Left ventricle myocardium inferior (tissue), 1 donor: Measurements from ENCODE around the gene MRPL27. TPM values are rescaled to one million over a fixed set of nuclear protein-coding genes. Genes with fewer than 3 reads are reported as not detected.

ENCODE experiments used
- DNase-seq: peaks from one replicate; pipeline ENCODE4 v3.0.0-alpha.2; 2020
- H3K27ac ChIP-seq: fragments of 200-600 bp; replicated peaks from 2 replicates; pipeline ENCODE4 v1.8.0; 2021
- H3K27me3 ChIP-seq: fragments of 200-600 bp; 2 replicates; pipeline ENCODE4 v1.8.0; 2021; ENCODE audit warnings: low read depth
- H3K36me3 ChIP-seq: fragments of 200-600 bp; 2 replicates; pipeline ENCODE4 v1.8.0; 2021
- H3K4me1 ChIP-seq: fragments of 200-600 bp; 2 replicates; pipeline ENCODE4 v1.8.0; 2021
- H3K4me3 ChIP-seq: fragments of 200-600 bp; 2 replicates; pipeline ENCODE4 v1.8.0; 2021; ENCODE audit warnings: mild to moderate bottlenecking, moderate library complexity
- H3K9me3 ChIP-seq: fragments of 200-600 bp; replicated peaks from 2 replicates; pipeline ENCODE4 v1.8.0; 2021
- intact Hi-C: fragments of 100-400 bp; cut with micrococcal nuclease; formaldehyde crosslinking; loops from one replicate; pipeline ENCODE4 v1.11.0; 2022
- total RNA-seq: library from RNA; stranded (reverse); fragmentation: NEBNext Ultra II Directional; extraction: Animal tissue kit (Norgen Biotek cat#: 25700); gene quantifications from one replicate; pipeline ENCODE4 v1.2.1, GENCODE V29; 2021
- TF ChIP-seq, protein P1 (sequence below): fragments of 200-600 bp; IDR thresholded peaks from 2 replicates; pipeline ENCODE4 v1.8.0; 2021; ENCODE audit warnings: antibody characterized with exemption, mild to moderate bottlenecking, borderline replicate concordance
- donor health status: DM: no; HTN: yes; CAD: no; lungs with severe emphysema.

MRPL27 gene
- total RNA-seq, 1 donor from 2014 or later: 85.0 TPM

DNA sequence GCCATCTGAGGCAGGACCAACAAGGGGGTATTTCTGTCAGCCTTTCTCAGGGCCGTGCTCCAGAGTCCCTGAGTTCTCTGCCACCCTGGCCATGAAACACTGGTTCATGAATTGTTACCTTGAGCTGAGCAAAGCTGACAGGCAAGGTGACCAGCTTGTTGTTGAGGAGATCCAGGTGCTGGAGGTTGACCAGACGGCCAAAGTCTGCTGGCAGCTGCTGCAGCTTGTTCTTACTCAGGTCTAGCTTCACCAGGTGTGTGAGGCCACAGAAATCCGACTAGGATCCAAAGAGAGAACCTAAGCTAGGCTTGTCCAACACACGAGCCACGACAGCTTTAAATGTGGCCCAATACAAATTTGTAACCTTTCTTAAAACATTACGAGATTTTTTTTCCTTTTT, 19.6 kb upstream of the MRPL27 start:
- Histone ChIP-seq H3K9me3 (no peaks in the 10 kb centered on the region), H3K27ac (no peak overlapping the region), H3K4me1 (peaks cover 36% of the 10 kb centered on the region), H3K4me3 (no peak overlapping the region), H3K36me3 (peaks cover 73% of the 10 kb centered on the region), H3K27me3 (no peaks in the 10 kb centered on the region)
- intact Hi-C loops: no loop called here
- no peak for DNase-seq
- TF ChIP-seq, protein P1, sequence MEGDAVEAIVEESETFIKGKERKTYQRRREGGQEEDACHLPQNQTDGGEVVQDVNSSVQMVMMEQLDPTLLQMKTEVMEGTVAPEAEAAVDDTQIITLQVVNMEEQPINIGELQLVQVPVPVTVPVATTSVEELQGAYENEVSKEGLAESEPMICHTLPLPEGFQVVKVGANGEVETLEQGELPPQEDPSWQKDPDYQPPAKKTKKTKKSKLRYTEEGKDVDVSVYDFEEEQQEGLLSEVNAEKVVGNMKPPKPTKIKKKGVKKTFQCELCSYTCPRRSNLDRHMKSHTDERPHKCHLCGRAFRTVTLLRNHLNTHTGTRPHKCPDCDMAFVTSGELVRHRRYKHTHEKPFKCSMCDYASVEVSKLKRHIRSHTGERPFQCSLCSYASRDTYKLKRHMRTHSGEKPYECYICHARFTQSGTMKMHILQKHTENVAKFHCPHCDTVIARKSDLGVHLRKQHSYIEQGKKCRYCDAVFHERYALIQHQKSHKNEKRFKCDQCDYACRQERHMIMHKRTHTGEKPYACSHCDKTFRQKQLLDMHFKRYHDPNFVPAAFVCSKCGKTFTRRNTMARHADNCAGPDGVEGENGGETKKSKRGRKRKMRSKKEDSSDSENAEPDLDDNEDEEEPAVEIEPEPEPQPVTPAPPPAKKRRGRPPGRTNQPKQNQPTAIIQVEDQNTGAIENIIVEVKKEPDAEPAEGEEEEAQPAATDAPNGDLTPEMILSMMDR: no peak

GRCh38 chr17:50389534-50389933, 16.6 kb upstream of the MRPL27 start:
- no peaks in the 10 kb centered on the region for H3K9me3 ChIP-seq
- no peaks in the 10 kb centered on the region for H3K27me3 ChIP-seq
- no peak overlapping the region for H3K27ac ChIP-seq
- H3K4me1 ChIP-seq: peaks cover 7% of the 10 kb centered on the region
- intact Hi-C loops: no loop called here
- DNase-seq: no peak
- TF ChIP-seq, protein P1: no peak
- H3K4me3 ChIP-seq: no peak overlapping the region
- H3K36me3 ChIP-seq: peaks cover 99% of the 10 kb centered on the region

DNA sequence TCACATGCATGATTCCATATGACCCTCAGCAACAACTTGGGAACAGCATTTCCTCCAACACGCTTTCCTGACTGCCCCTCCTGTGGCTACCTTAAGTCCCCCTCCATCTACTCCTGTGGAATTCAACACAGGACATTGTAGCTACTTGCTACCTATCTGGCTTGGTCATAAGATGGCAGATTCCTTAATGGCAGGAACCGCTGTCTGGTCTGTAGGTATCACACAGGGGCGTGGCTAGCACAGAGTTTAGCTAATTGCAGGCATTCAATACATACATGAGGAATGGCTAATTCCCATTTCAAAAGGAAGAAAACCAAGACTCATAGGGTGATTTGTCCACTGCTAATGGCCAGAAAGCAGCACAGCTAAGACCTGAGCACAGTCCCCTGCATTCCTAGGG, 15.7 kb upstream of the MRPL27 start:
- no peak overlapping the region for H3K4me3 ChIP-seq
- peaks cover 99% of the 10 kb centered on the region for H3K36me3 ChIP-seq
- TF ChIP-seq, protein P1: no peak
- no peak overlapping the region for H3K27ac ChIP-seq
- H3K4me1 ChIP-seq: no peaks in the 10 kb centered on the region
- H3K9me3 ChIP-seq: no peaks in the 10 kb centered on the region
- no peaks in the 10 kb centered on the region for H3K27me3 ChIP-seq
- intact Hi-C loops: no loop called here
- no peak for DNase-seq

- Histone ChIP-seq H3K4me1 (peaks cover 7% of the 10 kb centered on the region), H3K9me3 (no peaks in the 10 kb centered on the region), H3K27ac (no peak overlapping the region), H3K4me3 (no peak overlapping the region), H3K36me3 (peaks cover 99% of the 10 kb centered on the region), H3K27me3 (no peaks in the 10 kb centered on the region)
- intact Hi-C loops: no loop called here
- no peak for DNase-seq
- TF ChIP-seq, protein P1: no peak
Measured at GRCh38 chr17:50386510-50386909, 13.5 kb upstream of the MRPL27 start.

DNA sequence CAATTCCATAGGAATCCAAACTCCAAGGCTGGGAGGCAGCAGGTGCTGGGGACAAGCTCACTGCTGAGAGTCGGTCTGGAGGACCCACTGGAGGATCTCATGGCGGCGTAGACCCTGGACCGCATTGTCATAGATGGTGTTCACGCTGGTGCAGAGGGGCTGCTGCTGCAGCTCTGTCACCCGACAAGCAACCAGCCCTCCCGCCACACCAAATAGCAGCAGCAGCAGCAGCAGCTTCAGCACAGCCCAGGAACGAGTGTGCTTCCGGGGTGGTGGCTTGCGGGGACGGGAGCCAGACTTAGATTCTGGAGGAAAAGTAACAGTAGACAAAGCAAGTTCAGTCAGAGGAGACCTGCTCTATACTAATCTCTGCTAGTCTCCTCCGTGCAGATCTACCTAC, 9.9 kb upstream of the MRPL27 start:
- H3K36me3 ChIP-seq: peaks cover 72% of the 10 kb centered on the region
- DNase-seq: no peak
- peaks cover 7% of the 10 kb centered on the region for H3K4me1 ChIP-seq
- no peak overlapping the region for H3K27ac ChIP-seq
- no peaks in the 10 kb centered on the region for H3K9me3 ChIP-seq
- TF ChIP-seq, protein P1: no peak
- no peaks in the 10 kb centered on the region for H3K27me3 ChIP-seq
- H3K4me3 ChIP-seq: no peak overlapping the region
- intact Hi-C loops: no loop called here

DNA sequence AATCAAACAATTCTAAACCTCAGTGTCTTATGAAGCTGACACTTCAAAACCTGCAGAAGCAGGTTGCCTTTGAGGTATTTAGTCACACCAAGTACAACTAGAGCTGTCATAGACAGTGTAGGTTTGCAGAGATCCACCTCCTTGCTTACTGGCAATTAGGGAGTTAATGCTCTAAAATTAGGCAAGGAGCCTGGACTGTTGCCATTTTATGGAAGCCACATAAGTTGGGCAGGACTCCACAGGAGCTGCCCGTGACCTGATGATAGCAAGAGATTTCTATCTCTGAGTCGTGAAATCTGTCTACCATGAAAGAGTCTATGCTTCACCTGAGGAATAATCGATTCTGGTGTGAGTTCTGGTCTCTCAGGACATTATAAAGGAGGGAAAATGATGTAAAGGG, 8.9 kb upstream of the MRPL27 start:
- no peaks in the 10 kb centered on the region for H3K9me3 ChIP-seq
- intact Hi-C loops: no loop called here
- DNase-seq: no peak
- peaks cover 62% of the 10 kb centered on the region for H3K36me3 ChIP-seq
- TF ChIP-seq, protein P1: no peak
- H3K4me3 ChIP-seq: no peak overlapping the region
- H3K27ac ChIP-seq: no peak overlapping the region
- no peaks in the 10 kb centered on the region for H3K27me3 ChIP-seq
- peaks cover 7% of the 10 kb centered on the region for H3K4me1 ChIP-seq
